HG03460 (cell line): ENCODE results near the gene SIDT2.

ENCODE experiments used
- ATAC-seq: cut with Tn5 transposase; IDR thresholded peaks from one replicate; pipeline ENCODE4 v1.9.1; 2021; ENCODE audit not compliant: unreplicated experiment

The SIDT2 gene

GRCh38 chr11:117187799-117188481, 9.4 kb downstream of the SIDT2 start:
- no peak for ATAC-seq

GRCh38 chr11:117188620-117189081, 10.1 kb downstream of the SIDT2 start:
- ATAC-seq = no peak

GRCh38 chr11:117189191-117189940, 10.8 kb downstream of the SIDT2 start:
- peak; percentile 59 for ATAC-seq

GRCh38 chr11:117189941-117190544, 11.5 kb downstream of the SIDT2 start:
- ATAC-seq = no peak

GRCh38 chr11:117191680-117192400, 13.3 kb downstream of the SIDT2 start:
- ATAC-seq = no peak

- ATAC-seq = no peak
Measured at GRCh38 chr11:117192401-117192875, 13.9 kb downstream of the SIDT2 start.

- ATAC-seq = no peak
Measured at GRCh38 chr11:117193130-117194020, 14.8 kb downstream of the SIDT2 start.

GRCh38 chr11:117194267-117194666, 15.7 kb downstream of the SIDT2 start:
- ATAC-seq = no peak

GRCh38 chr11:117195258-117195657, 16.7 kb downstream of the SIDT2 start:
- ATAC-seq = no peak

- no peak for ATAC-seq
Measured at GRCh38 chr11:117195761-117196160, 17.2 kb downstream of the SIDT2 start.

GRCh38 chr11:117197006-117197405, 18.5 kb downstream of the SIDT2 start:
- ATAC-seq = no peak

- ATAC-seq = no peak
Measured at GRCh38 chr11:117197516-117198456, 19.2 kb downstream of the SIDT2 start.

GRCh38 chr11:117198613-117199012, 20.1 kb downstream of the SIDT2 start:
- no peak for ATAC-seq

- no peak for ATAC-seq
Measured at GRCh38 chr11:117199053-117199915, 20.7 kb downstream of the SIDT2 start, which contains the start of gene TAGLN. Gene TAGLN (plus strand): TSS chr11:117199370. CDS start chr11:117203014, 3,644 bp downstream.

GRCh38 chr11:117199916-117200812, 21.6 kb downstream of the SIDT2 start:
- ATAC-seq = no peak

- ATAC-seq = no peak
Measured at GRCh38 chr11:117200813-117201657, 22.5 kb downstream of the SIDT2 start.
